Esophagus muscularis mucosa (tissue), 4 donors: ENCODE measurements around the gene NDRG4. TPM values are rescaled to one million over a fixed set of nuclear protein-coding genes. Genes with fewer than 3 reads are reported as not detected.

Experiments
- DNase-seq: peaks from one replicate; pipeline ENCODE4 v3.0.0-alpha.2; 2017; ENCODE audit errors: extremely low spot score
- H3K27ac ChIP-seq, 4 donors: fragments of 200-600 bp; sonication (generic); replicated peaks in 1 of 4; 1 replicate in 3 of 4; 2 replicates in 1 of 4; pipeline ENCODE4 v1.5.1; 2016 to 2019; ENCODE audit warnings: mild to moderate bottlenecking in 1 of 4
- H3K27me3 ChIP-seq, 4 donors: fragments of 200-600 bp; sonication (generic); one replicate each; pipeline versions ENCODE4 v1.5.1 to v1.6.0; 2016 to 2019
- H3K36me3 ChIP-seq, 4 donors: fragments of 200-600 bp; sonication (generic); one replicate each; pipeline ENCODE4 v1.5.1; 2016 to 2019
- H3K4me1 ChIP-seq, 4 donors: fragments of 200-600 bp; sonication (generic); one replicate each; pipeline ENCODE4 v1.5.1; 2016 to 2019
- H3K4me3 ChIP-seq, 4 donors: fragments of 200-600 bp; sonication (generic); 1 replicate in 2 of 4; 2 replicates in 2 of 4; pipeline ENCODE4 v1.5.1; 2016 to 2019; ENCODE audit warnings: mild to moderate bottlenecking in 4 of 4, moderate library complexity in 1 of 4
- H3K9me3 ChIP-seq, 4 donors: fragments of 200-600 bp; sonication (generic); 1 replicate in 3 of 4; 2 replicates in 1 of 4; pipeline ENCODE4 v1.5.1; 2016 to 2019
- EP300 ChIP-seq: sonication (generic); formaldehyde crosslinking; IDR thresholded peaks from one replicate; pipeline ENCODE4 v1.6.1; 2017; ENCODE audit warnings: antibody characterized with exemption
- POLR2A ChIP-seq: fragments of 450-650 bp; IDR thresholded peaks from one replicate; pipeline ENCODE4 v1.6.1; 2017; ENCODE audit warnings: antibody characterized with exemption, moderate library complexity, mild to moderate bottlenecking, low read depth
- POLR2AphosphoS5 ChIP-seq, 2 donors: sonication (generic); formaldehyde crosslinking; IDR thresholded peaks; one replicate each; pipeline ENCODE4 v1.6.1; 2017; ENCODE audit warnings: antibody characterized with exemption in 2 of 2
- WGBS: methylation state at CpG from one replicate; pipeline ENCODE4 v1.1.5; 2018; 5-methylcytosine and 5-hydroxymethylcytosine counted together
- intact Hi-C: fragments of 100-400 bp; cut with DNase I; formaldehyde crosslinking; loops from one replicate; pipeline ENCODE4 v1.15.1; 2023
- total RNA-seq, 4 donors: library from RNA; depleted of rRNA; stranded (reverse); fragments of >200 nt; gene quantifications; one replicate each; pipeline versions ENCODE4 v1.1.0 to v1.2.1, GENCODE V29; 2016
- TF ChIP-seq, protein P1 (sequence below), 3 experiments: fragments of 200-600 bp in 2 of 3; fragments of 450-650 bp in 1 of 3; sonication (generic) in 2 of 3; IDR thresholded peaks; one replicate each; pipeline ENCODE4 v1.5.1; 2017 to 2019; ENCODE audit warnings: antibody characterized with exemption in 3 of 3, mild to moderate bottlenecking in 2 of 3, moderate library complexity in 1 of 3

Gene NDRG4
- total RNA-seq, 4 donors from 2014 or later = 11.1 to 14.8 (median 12.3) TPM

DNA sequence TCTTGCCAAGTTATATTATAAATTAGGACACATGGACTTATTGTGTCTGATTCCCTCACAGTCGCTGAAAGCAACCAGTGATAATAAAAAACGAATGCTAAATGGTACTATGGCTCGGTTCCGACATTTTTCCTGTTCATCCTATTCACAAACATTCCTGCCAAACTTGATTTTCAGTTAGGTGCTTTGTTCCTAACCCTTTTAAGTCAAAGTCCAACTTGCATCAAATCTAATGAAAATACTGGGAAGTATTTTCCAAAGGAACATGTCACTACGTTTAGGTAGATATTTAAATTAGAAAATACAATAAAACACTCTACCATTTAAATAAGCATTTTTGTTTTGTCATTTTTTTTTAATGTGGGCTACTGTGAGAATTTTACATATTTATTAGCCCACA, 36.3 kb downstream of the NDRG4 start:
- H3K4me3 ChIP-seq = no peak overlapping the region
- intact Hi-C loops = no loop called here
- 83% methylated on average over 5 of the region's 5 CpGs for WGBS
- H3K9me3 ChIP-seq = no peaks in the 10 kb centered on the region
- no peaks in the 10 kb centered on the region for H3K27me3 ChIP-seq
- no peaks in the 10 kb centered on the region for H3K4me1 ChIP-seq
- H3K36me3 ChIP-seq = peaks cover 84 to 100% (median 98%) of the 10 kb centered on the region in 4 donors
- H3K27ac ChIP-seq = no peak overlapping the region
- DNase-seq = no peak
- TF ChIP-seq POLR2A (no peak), POLR2AphosphoS5 (IDR thresholded peaks at IDR 0.05) (no peak), EP300 (no peak)
- TF ChIP-seq, protein P1, sequence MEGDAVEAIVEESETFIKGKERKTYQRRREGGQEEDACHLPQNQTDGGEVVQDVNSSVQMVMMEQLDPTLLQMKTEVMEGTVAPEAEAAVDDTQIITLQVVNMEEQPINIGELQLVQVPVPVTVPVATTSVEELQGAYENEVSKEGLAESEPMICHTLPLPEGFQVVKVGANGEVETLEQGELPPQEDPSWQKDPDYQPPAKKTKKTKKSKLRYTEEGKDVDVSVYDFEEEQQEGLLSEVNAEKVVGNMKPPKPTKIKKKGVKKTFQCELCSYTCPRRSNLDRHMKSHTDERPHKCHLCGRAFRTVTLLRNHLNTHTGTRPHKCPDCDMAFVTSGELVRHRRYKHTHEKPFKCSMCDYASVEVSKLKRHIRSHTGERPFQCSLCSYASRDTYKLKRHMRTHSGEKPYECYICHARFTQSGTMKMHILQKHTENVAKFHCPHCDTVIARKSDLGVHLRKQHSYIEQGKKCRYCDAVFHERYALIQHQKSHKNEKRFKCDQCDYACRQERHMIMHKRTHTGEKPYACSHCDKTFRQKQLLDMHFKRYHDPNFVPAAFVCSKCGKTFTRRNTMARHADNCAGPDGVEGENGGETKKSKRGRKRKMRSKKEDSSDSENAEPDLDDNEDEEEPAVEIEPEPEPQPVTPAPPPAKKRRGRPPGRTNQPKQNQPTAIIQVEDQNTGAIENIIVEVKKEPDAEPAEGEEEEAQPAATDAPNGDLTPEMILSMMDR (IDR thresholded peaks at IDR 0.05) = no peak

DNA sequence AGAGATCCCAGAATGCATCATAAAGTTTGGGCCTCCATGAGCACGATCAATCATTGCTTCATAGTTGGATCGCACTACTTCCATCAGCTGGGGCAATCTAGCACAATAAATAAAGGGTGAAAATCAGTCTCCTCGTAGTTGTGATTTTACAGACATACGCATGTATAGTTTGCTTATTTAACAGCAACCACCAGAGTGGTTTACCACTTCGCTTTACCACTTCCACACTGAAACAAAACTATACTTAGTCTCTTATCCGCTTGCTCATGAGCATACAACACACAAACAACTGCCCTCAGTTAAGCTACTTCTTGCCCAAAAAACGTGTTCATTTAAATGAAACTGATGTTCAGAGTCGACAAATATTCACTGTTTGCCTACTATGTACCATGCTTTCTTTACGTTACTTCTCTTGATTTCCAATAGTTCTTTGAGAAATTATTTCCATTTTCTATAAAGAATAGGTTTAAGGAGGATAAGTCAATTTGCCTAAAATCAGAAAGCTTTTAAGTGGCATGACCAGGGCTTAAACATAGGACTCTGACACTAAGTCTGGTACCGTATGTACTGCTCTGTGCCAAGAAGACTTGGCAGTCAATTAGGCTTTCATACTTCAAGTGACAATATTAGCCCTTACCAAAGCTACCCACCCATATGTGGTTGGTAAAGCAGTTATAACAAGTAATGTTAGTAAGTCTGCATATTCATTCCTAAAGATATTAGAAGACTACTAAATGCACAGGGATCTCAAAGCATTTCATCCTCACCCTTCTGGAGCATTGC, 37.4 kb downstream of the NDRG4 start:
- Histone ChIP-seq H3K27me3 (no peaks in the 10 kb centered on the region), H3K27ac (no peak overlapping the region), H3K9me3 (no peaks in the 10 kb centered on the region), H3K36me3 (peaks cover 88 to 100% (median 98%) of the 10 kb centered on the region in 4 donors), H3K4me1 (no peaks in the 10 kb centered on the region), H3K4me3 (no peak overlapping the region)
- DNase-seq = no peak
- TF ChIP-seq POLR2AphosphoS5 (IDR thresholded peaks at IDR 0.05) (no peak), POLR2A (no peak), EP300 (no peak)
- TF ChIP-seq, protein P1 (IDR thresholded peaks at IDR 0.05) = no peak
- WGBS = 84% methylated on average over 10 of the region's 10 CpGs
- intact Hi-C loops = no loop called here

DNA sequence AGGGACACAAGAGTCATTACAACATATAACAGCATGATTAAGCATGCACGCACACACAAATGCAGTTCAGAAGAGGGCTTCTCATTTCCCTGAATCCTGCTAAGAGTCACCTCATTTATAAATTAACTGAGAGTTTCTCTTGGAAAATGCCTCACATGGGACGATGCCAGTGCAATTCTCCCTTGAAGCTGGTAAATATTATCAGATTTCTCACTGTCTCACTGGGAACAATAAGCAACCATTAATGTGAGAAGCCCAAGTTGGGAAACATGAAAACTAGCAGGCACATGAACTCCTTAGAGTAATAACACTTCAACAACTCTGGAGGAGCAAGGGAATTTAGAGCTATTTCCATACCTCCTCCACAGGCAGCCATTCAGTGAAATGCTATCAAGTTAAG, 41.8 kb downstream of the NDRG4 start:
- Histone ChIP-seq H3K4me1 (no peaks in the 10 kb centered on the region), H3K4me3 (no peak overlapping the region), H3K27ac (no peak overlapping the region), H3K27me3 (no peaks in the 10 kb centered on the region), H3K9me3 (no peaks in the 10 kb centered on the region), H3K36me3 (peaks cover 83 to 100% (median 99%) of the 10 kb centered on the region in 4 donors)
- intact Hi-C loops = no loop called here
- WGBS = 93% methylated on average over 2 of the region's 2 CpGs
- DNase-seq = no peak
- TF ChIP-seq, protein P1 (IDR thresholded peaks at IDR 0.05) = no peak
- TF ChIP-seq POLR2AphosphoS5 (IDR thresholded peaks at IDR 0.05) = no peak

DNA sequence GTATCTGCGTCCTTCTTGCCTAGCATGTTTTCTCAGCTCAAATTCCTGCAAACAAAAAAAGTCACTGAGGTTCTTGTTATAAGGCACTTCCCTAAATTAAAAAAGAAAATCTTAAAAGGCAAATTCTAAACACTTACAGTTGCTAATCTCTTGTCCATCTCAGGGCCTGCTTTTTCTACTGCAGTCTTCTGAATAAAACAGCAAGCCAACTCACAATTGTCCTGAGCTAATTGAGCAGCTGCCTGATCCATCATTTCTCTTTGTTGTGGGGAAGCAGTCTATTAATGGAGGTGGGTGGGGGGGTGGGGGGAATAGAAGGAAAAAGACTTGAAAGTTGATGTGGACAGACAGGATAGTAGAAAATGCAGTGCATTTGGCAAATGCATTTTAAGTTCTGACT, 42.3 kb downstream of the NDRG4 start:
- Histone ChIP-seq H3K36me3 (peaks cover 77 to 100% (median 96%) of the 10 kb centered on the region in 4 donors), H3K9me3 (no peaks in the 10 kb centered on the region), H3K27me3 (no peaks in the 10 kb centered on the region), H3K4me1 (peaks cover 0 to 1% (median 0%) of the 10 kb centered on the region in 4 donors), H3K27ac (no peak overlapping the region), H3K4me3 (no peak overlapping the region)
- intact Hi-C loops = no loop called here
- no peak for TF ChIP-seq POLR2A
- no peak for TF ChIP-seq POLR2AphosphoS5 (IDR thresholded peaks at IDR 0.05)
- no peak for TF ChIP-seq EP300
- TF ChIP-seq, protein P1 (IDR thresholded peaks at IDR 0.05) = no peak
- DNase-seq = no peak
- 91% methylated on average over 1 of the region's 1 CpG for WGBS

DNA sequence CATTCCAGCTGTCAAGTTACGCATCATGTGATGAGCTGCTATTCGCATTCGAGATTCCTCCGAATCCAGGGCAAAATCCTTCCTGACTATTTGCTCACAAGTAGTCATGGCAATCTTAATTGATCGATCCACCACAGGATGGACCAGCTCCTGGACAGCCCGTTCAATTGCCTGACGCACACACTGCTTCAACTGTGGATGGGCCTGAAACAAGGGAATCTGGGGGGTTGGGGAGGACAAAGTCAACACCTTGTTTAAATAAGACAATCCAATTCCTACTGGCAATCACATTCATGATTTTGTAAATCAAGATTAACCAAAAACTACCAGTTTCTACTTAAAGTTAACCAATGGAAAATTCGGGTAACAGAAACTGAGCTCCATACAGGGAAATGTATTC, 43.7 kb downstream of the NDRG4 start:
- peaks cover 0 to 15% (median 11%) of the 10 kb centered on the region in 4 donors for H3K4me1 ChIP-seq
- H3K27me3 ChIP-seq = no peaks in the 10 kb centered on the region
- H3K27ac ChIP-seq = no peak overlapping the region
- H3K36me3 ChIP-seq = peaks cover 63 to 98% (median 88%) of the 10 kb centered on the region in 4 donors
- DNase-seq = no peak
- no peak overlapping the region for H3K4me3 ChIP-seq
- TF ChIP-seq POLR2AphosphoS5 (IDR thresholded peaks at IDR 0.05) (no peak), POLR2A (no peak), EP300 (no peak)
- TF ChIP-seq, protein P1 (IDR thresholded peaks at IDR 0.05) = no peak
- intact Hi-C loops = no loop called here
- no peaks in the 10 kb centered on the region for H3K9me3 ChIP-seq
- WGBS = 86% methylated on average over 8 of the region's 8 CpGs
